Measurements from ENCODE around the gene PRSS36. TPM values are rescaled to one million over a fixed set of nuclear protein-coding genes. Genes with fewer than 3 reads are reported as not detected.

PRSS36 gene
- total and polyA plus RNA-seq, 9 donors, result 0.28 to 2.1 (median 1.1) TPM; not detected in 2

- 90 to 92% (median 91%) methylated on average over 13 of the region's 13 CpGs for WGBS, 3 donors
- intact Hi-C loops (cut with DNase I), result no loop called here
- no peak overlapping the region for H3K4me3 ChIP-seq
- no peaks in the 10 kb centered on the region for H3K9me3 ChIP-seq
- H3K27ac ChIP-seq, result no peak overlapping the region
- no peaks in the 10 kb centered on the region for H3K36me3 ChIP-seq
- no peak for TF ChIP-seq POLR2A (IDR thresholded peaks at IDR 0.05)
- TF ChIP-seq, protein P1, sequence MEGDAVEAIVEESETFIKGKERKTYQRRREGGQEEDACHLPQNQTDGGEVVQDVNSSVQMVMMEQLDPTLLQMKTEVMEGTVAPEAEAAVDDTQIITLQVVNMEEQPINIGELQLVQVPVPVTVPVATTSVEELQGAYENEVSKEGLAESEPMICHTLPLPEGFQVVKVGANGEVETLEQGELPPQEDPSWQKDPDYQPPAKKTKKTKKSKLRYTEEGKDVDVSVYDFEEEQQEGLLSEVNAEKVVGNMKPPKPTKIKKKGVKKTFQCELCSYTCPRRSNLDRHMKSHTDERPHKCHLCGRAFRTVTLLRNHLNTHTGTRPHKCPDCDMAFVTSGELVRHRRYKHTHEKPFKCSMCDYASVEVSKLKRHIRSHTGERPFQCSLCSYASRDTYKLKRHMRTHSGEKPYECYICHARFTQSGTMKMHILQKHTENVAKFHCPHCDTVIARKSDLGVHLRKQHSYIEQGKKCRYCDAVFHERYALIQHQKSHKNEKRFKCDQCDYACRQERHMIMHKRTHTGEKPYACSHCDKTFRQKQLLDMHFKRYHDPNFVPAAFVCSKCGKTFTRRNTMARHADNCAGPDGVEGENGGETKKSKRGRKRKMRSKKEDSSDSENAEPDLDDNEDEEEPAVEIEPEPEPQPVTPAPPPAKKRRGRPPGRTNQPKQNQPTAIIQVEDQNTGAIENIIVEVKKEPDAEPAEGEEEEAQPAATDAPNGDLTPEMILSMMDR (IDR thresholded peaks at IDR 0.05), result no peak
- no peak for TF ChIP-seq EP300 (IDR thresholded peaks at IDR 0.05)
- no peaks in the 10 kb centered on the region for H3K4me1 ChIP-seq (ENCODE audit: insufficient read depth)
- no peaks in the 10 kb centered on the region for H3K27me3 ChIP-seq
- no peak for DNase-seq
These were observed 22.7 kb downstream of the PRSS36 start for GRCh38 chr16:31127182-31127581.

- Histone ChIP-seq H3K27me3 (no peaks in the 10 kb centered on the region), H3K27ac (no peak overlapping the region), H3K9me3 (no peaks in the 10 kb centered on the region), H3K4me1 (ENCODE audit: insufficient read depth) (no peaks in the 10 kb centered on the region), H3K4me3 (no peak overlapping the region), H3K36me3 (no peaks in the 10 kb centered on the region)
- DNase-seq, result no peak
- intact Hi-C loops (cut with DNase I), result no loop called here
- TF ChIP-seq EP300 (IDR thresholded peaks at IDR 0.05) (no peak), POLR2A (IDR thresholded peaks at IDR 0.05) (no peak)
- TF ChIP-seq, protein P1 (IDR thresholded peaks at IDR 0.05), result no peak
- WGBS, 3 donors, result 91 to 95% (median 91%) methylated on average over 3 of the region's 3 CpGs
These were observed 24.0 kb downstream of the PRSS36 start for GRCh38 chr16:31125844-31126243.

- DNase-seq, result no peak
- Histone ChIP-seq H3K4me1 (ENCODE audit: insufficient read depth) (peaks cover 9% of the 10 kb centered on the region), H3K4me3 (no peak overlapping the region), H3K9me3 (no peaks in the 10 kb centered on the region), H3K27me3 (no peaks in the 10 kb centered on the region), H3K27ac (no peak overlapping the region), H3K36me3 (no peaks in the 10 kb centered on the region)
- intact Hi-C loops (cut with DNase I), result no loop called here
- 90 to 91% (median 91%) methylated on average over 16 of the region's 16 CpGs for WGBS, 3 donors
- TF ChIP-seq EP300 (IDR thresholded peaks at IDR 0.05), result no peak
- no peak for TF ChIP-seq POLR2A (IDR thresholded peaks at IDR 0.05)
- TF ChIP-seq, protein P1 (IDR thresholded peaks at IDR 0.05), result no peak
These were observed 29.7 kb downstream of the PRSS36 start for GRCh38 chr16:31120129-31120528.

DNA sequence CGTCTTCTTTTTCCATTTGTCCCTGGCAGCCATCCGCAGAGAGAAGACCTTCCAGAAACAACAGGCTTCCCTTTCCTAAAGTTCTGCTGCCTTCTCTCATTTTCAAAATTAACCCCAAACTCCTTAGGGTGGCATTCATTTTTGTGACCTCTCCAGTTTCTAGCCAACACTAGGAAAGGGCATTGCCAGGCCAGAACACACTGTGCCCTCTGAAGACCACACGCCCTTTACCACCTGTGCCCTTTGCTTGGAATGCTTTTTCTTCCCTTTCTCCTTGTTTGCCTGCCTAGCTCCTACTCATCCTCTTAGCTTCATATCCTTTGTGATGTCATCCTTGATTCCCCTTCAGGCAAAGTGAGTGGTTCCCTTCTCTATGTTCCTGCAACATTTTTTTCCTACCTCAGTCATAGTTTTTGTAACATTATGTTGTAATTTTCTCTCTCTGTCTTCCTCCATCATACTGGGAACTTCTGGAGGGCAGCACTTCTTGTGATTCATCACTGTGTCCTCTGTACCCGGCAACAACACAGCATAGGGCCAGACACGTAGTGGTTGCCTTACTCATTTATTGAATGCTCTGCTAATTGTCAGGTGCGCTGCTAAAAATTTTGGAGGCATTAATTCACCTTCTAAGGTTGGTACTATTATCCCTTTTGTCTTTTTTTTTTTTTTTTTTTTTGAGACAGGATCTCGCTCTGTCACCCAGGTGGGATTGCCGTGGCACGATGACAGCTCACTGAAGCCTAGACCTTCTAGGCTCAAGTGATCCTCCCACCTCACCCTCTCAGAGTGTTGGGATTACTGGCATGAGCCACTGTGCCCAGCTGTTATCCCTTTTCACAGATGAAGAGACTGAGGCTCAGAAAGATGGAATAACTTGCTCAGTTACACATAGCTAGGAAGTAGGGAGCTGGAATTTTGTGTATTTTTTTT, 31.4 kb downstream of the PRSS36 start:
- 37 to 46% (median 41%) methylated on average over 9 of the region's 9 CpGs for WGBS, 3 donors
- H3K9me3 ChIP-seq, result no peaks in the 10 kb centered on the region
- DNase-seq, result peak in 2 of 5 donors; percentile 36 to 45
- peaks cover 9% of the 10 kb centered on the region for H3K4me1 ChIP-seq (ENCODE audit: insufficient read depth)
- no peaks in the 10 kb centered on the region for H3K36me3 ChIP-seq
- H3K4me3 ChIP-seq, result peak overlapping the region; percentile 97
- intact Hi-C loops (cut with DNase I), result loop anchor here in 1 of 4 donors (10.0 kb wide), 1 partner anchor 164 kb away; the partner anchor contains the start of gene SETD1A
- no peaks in the 10 kb centered on the region for H3K27me3 ChIP-seq
- H3K27ac ChIP-seq, result peak overlapping the region; percentile 67 to 97
- TF ChIP-seq POLR2A (IDR thresholded peaks at IDR 0.05), result no peak
- TF ChIP-seq, protein P1 (IDR thresholded peaks at IDR 0.05), result no peak
- peak; percentile 4 for TF ChIP-seq EP300 (IDR thresholded peaks at IDR 0.05)
